CD14-positive monocyte (primary cell): ENCODE data around the gene MAU2. TPM values are rescaled to one million over a fixed set of nuclear protein-coding genes. Genes with fewer than 3 reads are reported as not detected.

Experiments used
- DNase-seq, 3 donors: peaks; one replicate each; pipeline ENCODE4 v3.0.0-alpha.2; 2011 to 2022
- H2AFZ ChIP-seq: 2 replicates; pipeline ENCODE4 v1.6.0; 2012; ENCODE audit warnings: mild to moderate bottlenecking, low read depth, low read length, inconsistent platforms; ENCODE audit not compliant: insufficient read depth, poor library complexity, severe bottlenecking
- H3K27ac ChIP-seq, 2 donors: 1 replicate in 1 of 2; 2 replicates in 1 of 2; pipeline ENCODE4 v1.5.1; 2012 to 2013; ENCODE audit warnings: low read length in 2 of 2, control low read depth in 1 of 2, inconsistent platforms in 1 of 2, low read depth in 1 of 2, mild to moderate bottlenecking in 1 of 2
- H3K27me3 ChIP-seq, 2 donors: one replicate each; pipeline versions ENCODE4 v1.6.0 to v1.6.1; 2011 to 2013; ENCODE audit warnings: low read length in 2 of 2; ENCODE audit not compliant: control insufficient read depth in 2 of 2, insufficient read depth in 2 of 2
- H3K36me3 ChIP-seq, 2 donors: replicated peaks in 1 of 2; 1 replicate in 1 of 2; 2 replicates in 1 of 2; pipeline versions ENCODE4 v1.5.1 to v1.6.1; 2012 to 2013; ENCODE audit warnings: low read length in 2 of 2, control low read depth in 1 of 2, inconsistent platforms in 1 of 2, mild to moderate bottlenecking in 1 of 2; ENCODE audit not compliant: insufficient read depth in 2 of 2, control insufficient read depth in 1 of 2
- H3K4me1 ChIP-seq, 2 donors: 1 replicate in 1 of 2; 2 replicates in 1 of 2; pipeline versions ENCODE4 v1.5.1 to v1.6.1; 2012 to 2013; ENCODE audit warnings: low read length in 2 of 2, control low read depth in 1 of 2, inconsistent platforms in 1 of 2, mild to moderate bottlenecking in 1 of 2, moderate library complexity in 1 of 2; ENCODE audit not compliant: insufficient read depth in 2 of 2, control insufficient read depth in 1 of 2
- H3K4me2 ChIP-seq: replicated peaks from 2 replicates; pipeline ENCODE3; 2012; ENCODE audit warnings: low read length, moderate library complexity, mild to moderate bottlenecking; ENCODE audit not compliant: poor library complexity, severe bottlenecking; ENCODE audit errors: extremely low read depth
- H3K4me3 ChIP-seq, 3 experiments: fragments of 200-600 bp in 1 of 3; sonication (generic) in 1 of 3; replicated peaks in 1 of 3; 1 replicate in 2 of 3; 2 replicates in 1 of 3; pipeline ENCODE4 v1.5.1; 2011 to 2013; ENCODE audit warnings: low read length in 3 of 3, mild to moderate bottlenecking in 3 of 3, control low read depth in 2 of 3, low read depth in 2 of 3, inconsistent platforms in 1 of 3, moderate library complexity in 1 of 3
- H3K79me2 ChIP-seq: 2 replicates; pipeline ENCODE4 v1.6.0; 2012; ENCODE audit warnings: mild to moderate bottlenecking, control low read depth, inconsistent platforms, low read length, moderate library complexity; ENCODE audit not compliant: insufficient read depth
- H3K9ac ChIP-seq: 2 replicates; pipeline ENCODE4 v1.6.0; 2017; ENCODE audit warnings: low read length, mild to moderate bottlenecking; ENCODE audit not compliant: insufficient read depth, poor library complexity, severe bottlenecking
- H3K9me3 ChIP-seq, 2 donors: replicated peaks in 1 of 2; 1 replicate in 1 of 2; 2 replicates in 1 of 2; pipeline versions ENCODE4 v1.5.1 to v1.6.1; 2012 to 2013; ENCODE audit warnings: low read length in 2 of 2, control low read depth in 1 of 2; ENCODE audit not compliant: control insufficient read depth in 1 of 2, insufficient read depth in 1 of 2
- H4K20me1 ChIP-seq: 2 replicates; pipeline ENCODE4 v1.6.0; 2012; ENCODE audit warnings: mild to moderate bottlenecking, low read length, control low read depth, moderate library complexity; ENCODE audit not compliant: insufficient read depth
- H3K27ac Mint-ChIP-seq, 7 donors: one replicate each; pipeline ENCODE4 v1.8.0; 2020; ENCODE audit warnings: mild to moderate bottlenecking in 7 of 7, mixed read lengths in 7 of 7, moderate library complexity in 6 of 7, inconsistent platforms in 2 of 7
- H3K27me3 Mint-ChIP-seq, 3 donors: one replicate each; pipeline ENCODE4 v1.8.0; 2021 to 2022; ENCODE audit warnings: low read depth in 3 of 3, mild to moderate bottlenecking in 3 of 3, mixed read lengths in 3 of 3, moderate library complexity in 3 of 3, inconsistent platforms in 1 of 3
- H3K36me3 Mint-ChIP-seq, 2 donors: one replicate each; pipeline ENCODE4 v1.8.0; 2020; ENCODE audit warnings: mixed read lengths in 2 of 2, inconsistent platforms in 1 of 2, mild to moderate bottlenecking in 1 of 2
- H3K4me1 Mint-ChIP-seq: one replicate; pipeline ENCODE4 v1.8.0; 2020; ENCODE audit warnings: mild to moderate bottlenecking, mixed read lengths
- H3K4me3 Mint-ChIP-seq, 2 donors: one replicate each; pipeline ENCODE4 v1.8.0; 2020; ENCODE audit warnings: mild to moderate bottlenecking in 2 of 2, mixed read lengths in 2 of 2, moderate library complexity in 1 of 2
- H3K9me3 Mint-ChIP-seq, 7 donors: one replicate each; pipeline ENCODE4 v1.8.0; 2020 to 2022; ENCODE audit warnings: mixed read lengths in 7 of 7, mild to moderate bottlenecking in 6 of 7, moderate library complexity in 6 of 7, inconsistent platforms in 2 of 7
- WGBS: methylation state at CpG from one replicate; pipeline ENCODE4 v1.1.5; 2013; ENCODE audit warnings: missing lambda C conversion rate; ENCODE audit not compliant: insufficient coverage; 5-methylcytosine and 5-hydroxymethylcytosine counted together
- intact Hi-C, 2 donors: fragments of 100-400 bp; cut with micrococcal nuclease; formaldehyde crosslinking; loops; one replicate each; pipeline versions ENCODE4 v1.15.0 to v1.15.1; 2023
- polyA plus RNA-seq, 3 donors: library from polyadenylated mRNA; depleted of rRNA in 1 of 3; unstranded in 2 of 3; stranded (reverse) in 1 of 3; fragments of 300-500 nt in 2 of 3; fragments of >200 nt in 1 of 3; fragmentation: Illumina TruSeq in 2 of 3; gene quantifications; 1 replicate in 2 of 3; 2 replicates in 1 of 3; pipeline ENCODE4 v1.2.3, GENCODE V29; 2012 to 2021
- TF ChIP-seq, protein P1 (sequence below): fragments of 200-600 bp; IDR thresholded peaks from one replicate; pipeline ENCODE4 v1.8.0; 2022; ENCODE audit warnings: antibody characterized with exemption, mild to moderate bottlenecking

The MAU2 gene
- polyA plus RNA-seq, 3 donors = 7.4 to 68.4 (median 14.5) TPM

DNA sequence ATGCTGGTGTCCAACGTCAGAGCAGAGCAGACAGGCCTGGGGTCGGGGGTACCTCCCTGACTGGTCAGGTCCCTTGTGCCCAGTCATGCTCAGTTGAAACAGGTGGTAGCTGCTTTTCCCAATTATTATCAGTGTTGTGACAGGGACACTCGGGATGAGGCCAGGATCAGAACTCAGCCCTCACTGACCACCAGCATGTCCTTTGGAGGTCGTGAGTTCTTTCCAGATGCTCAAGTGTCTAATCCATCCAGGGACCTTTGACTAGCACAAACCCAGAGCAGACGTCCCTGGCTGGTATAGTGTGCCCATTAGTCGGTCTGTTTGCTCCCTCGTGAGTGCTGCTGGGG is 22.4 kb downstream of the MAU2 start:
- 95% methylated on average over 6 of the region's 7 CpGs for WGBS
- no peak overlapping the region for H2AFZ ChIP-seq
- intact Hi-C loops = no loop called here

DNA sequence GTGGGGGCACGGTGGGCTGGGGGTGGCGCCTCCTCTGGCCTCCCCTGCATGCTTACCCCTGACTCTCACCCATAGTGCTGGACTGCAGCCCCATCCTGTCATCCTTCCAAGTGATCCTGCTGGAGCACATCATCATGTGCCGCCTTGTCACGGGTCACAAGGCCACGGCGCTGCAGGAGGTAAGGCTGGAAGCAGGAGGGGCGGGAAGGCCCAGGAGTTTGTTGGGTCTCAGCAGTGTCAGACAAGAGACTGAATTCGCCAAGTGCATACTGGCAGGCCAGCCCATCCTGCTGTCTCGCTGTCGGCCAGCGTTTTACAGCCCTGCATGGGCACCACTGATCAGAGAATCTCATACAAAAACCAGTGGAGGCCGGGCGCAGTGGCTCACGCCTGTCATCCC is 23.1 kb downstream of the MAU2 start:
- H3K9ac ChIP-seq = no peak overlapping the region
- H3K4me1 Mint-ChIP-seq = no peaks in the 10 kb centered on the region
- H3K4me1 ChIP-seq = no peaks in the 10 kb centered on the region
- no peaks in the 10 kb centered on the region for H3K79me2 ChIP-seq
- H3K27ac ChIP-seq = no peak overlapping the region
- no peak overlapping the region for H3K4me2 ChIP-seq
- H3K36me3 ChIP-seq = peaks cover 90 to 93% of the 10 kb centered on the region in 2 donors
- no peak for DNase-seq
- H3K4me3 Mint-ChIP-seq = no peak overlapping the region
- H3K27me3 ChIP-seq = no peaks in the 10 kb centered on the region
- H3K36me3 Mint-ChIP-seq = peaks cover 71 to 95% of the 10 kb centered on the region in 2 donors
- H3K4me3 ChIP-seq = no peak overlapping the region
- no peaks in the 10 kb centered on the region for H3K27me3 Mint-ChIP-seq
- TF ChIP-seq, protein P1, sequence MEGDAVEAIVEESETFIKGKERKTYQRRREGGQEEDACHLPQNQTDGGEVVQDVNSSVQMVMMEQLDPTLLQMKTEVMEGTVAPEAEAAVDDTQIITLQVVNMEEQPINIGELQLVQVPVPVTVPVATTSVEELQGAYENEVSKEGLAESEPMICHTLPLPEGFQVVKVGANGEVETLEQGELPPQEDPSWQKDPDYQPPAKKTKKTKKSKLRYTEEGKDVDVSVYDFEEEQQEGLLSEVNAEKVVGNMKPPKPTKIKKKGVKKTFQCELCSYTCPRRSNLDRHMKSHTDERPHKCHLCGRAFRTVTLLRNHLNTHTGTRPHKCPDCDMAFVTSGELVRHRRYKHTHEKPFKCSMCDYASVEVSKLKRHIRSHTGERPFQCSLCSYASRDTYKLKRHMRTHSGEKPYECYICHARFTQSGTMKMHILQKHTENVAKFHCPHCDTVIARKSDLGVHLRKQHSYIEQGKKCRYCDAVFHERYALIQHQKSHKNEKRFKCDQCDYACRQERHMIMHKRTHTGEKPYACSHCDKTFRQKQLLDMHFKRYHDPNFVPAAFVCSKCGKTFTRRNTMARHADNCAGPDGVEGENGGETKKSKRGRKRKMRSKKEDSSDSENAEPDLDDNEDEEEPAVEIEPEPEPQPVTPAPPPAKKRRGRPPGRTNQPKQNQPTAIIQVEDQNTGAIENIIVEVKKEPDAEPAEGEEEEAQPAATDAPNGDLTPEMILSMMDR = no peak
- H3K27ac Mint-ChIP-seq = no peak overlapping the region
- intact Hi-C loops = no loop called here
- no peaks in the 10 kb centered on the region for H3K9me3 Mint-ChIP-seq
- 90% methylated on average over 12 of the region's 14 CpGs for WGBS
- no peak overlapping the region for H2AFZ ChIP-seq
- no peaks in the 10 kb centered on the region for H3K9me3 ChIP-seq
- peaks cover 21% of the 10 kb centered on the region for H4K20me1 ChIP-seq

More for the DNA sequence above, 22.4 kb downstream of the MAU2 start:
- no peaks in the 10 kb centered on the region for H3K27me3 Mint-ChIP-seq
- no peaks in the 10 kb centered on the region for H3K79me2 ChIP-seq
- no peaks in the 10 kb centered on the region for H3K4me1 Mint-ChIP-seq
- H4K20me1 ChIP-seq = peaks cover 23% of the 10 kb centered on the region
- H3K4me3 Mint-ChIP-seq = peak overlapping the region in 1 of 2 donors; percentile 24
- H3K9me3 ChIP-seq = no peaks in the 10 kb centered on the region
- H3K9me3 Mint-ChIP-seq = no peaks in the 10 kb centered on the region
- peaks cover 73 to 95% of the 10 kb centered on the region in 2 donors for H3K36me3 Mint-ChIP-seq
- no peaks in the 10 kb centered on the region for H3K4me1 ChIP-seq
- peaks cover 90 to 93% of the 10 kb centered on the region in 2 donors for H3K36me3 ChIP-seq
- H3K4me2 ChIP-seq = no peak overlapping the region
- no peak overlapping the region for H3K4me3 ChIP-seq
- no peak overlapping the region for H3K9ac ChIP-seq
- H3K27ac Mint-ChIP-seq = peak overlapping the region in 2 of 7 donors; percentile 6 to 66
- no peak for DNase-seq
- no peak overlapping the region for H3K27ac ChIP-seq
- TF ChIP-seq, protein P1 = no peak
- H3K27me3 ChIP-seq = no peaks in the 10 kb centered on the region
